Neural crest cell (in vitro differentiated cells): ENCODE results near the gene WNK3. TPM values are rescaled to one million over a fixed set of nuclear protein-coding genes. Genes with fewer than 3 reads are reported as not detected.

Source experiments
- DNase-seq: peaks from one replicate; pipeline ENCODE4 v3.0.0; 2021; ENCODE audit warnings: low read depth, mixed read lengths, low spot score
- H3K27ac Mint-ChIP-seq: one replicate; pipeline ENCODE4 v1.8.0; 2021; ENCODE audit warnings: mild to moderate bottlenecking, mixed read lengths; ENCODE audit not compliant: unreplicated experiment
- H3K27me3 Mint-ChIP-seq: 2 replicates; pipeline ENCODE4 v1.8.0; 2021; ENCODE audit warnings: low read depth, mild to moderate bottlenecking, mixed read lengths
- H3K36me3 Mint-ChIP-seq: 2 replicates; pipeline ENCODE4 v1.8.0; 2021; ENCODE audit warnings: low read depth, mild to moderate bottlenecking, mixed read lengths
- H3K4me1 Mint-ChIP-seq: 2 replicates; pipeline ENCODE4 v1.8.0; 2021; ENCODE audit warnings: mixed read lengths
- H3K4me3 Mint-ChIP-seq: one replicate; pipeline ENCODE4 v1.8.0; 2021; ENCODE audit warnings: mild to moderate bottlenecking, mixed read lengths
- H3K9me3 Mint-ChIP-seq: 2 replicates; pipeline ENCODE4 v1.8.0; 2021; ENCODE audit warnings: mixed read lengths
- CTCF ChIP-seq: fragments of 200-600 bp; sonication (generic); conservative IDR thresholded peaks from 2 replicates; pipeline ENCODE4 v1.5.0; 2021; ENCODE audit warnings: antibody characterized with exemption, mild to moderate bottlenecking
- total RNA-seq: library from RNA; stranded (reverse); gene quantifications from 2 replicates; pipeline ENCODE4 v1.2.1, GENCODE V29; 2021

The WNK3 gene
- total RNA-seq, 1 donor from 2014 or later: 29.3 TPM

- Mint-ChIP-seq H3K9me3 (peaks cover 4% of the 10 kb centered on the region), H3K27me3 (no peaks in the 10 kb centered on the region), H3K4me3 (no peak overlapping the region), H3K4me1 (no peaks in the 10 kb centered on the region), H3K27ac (no peak overlapping the region), H3K36me3 (peaks cover 19% of the 10 kb centered on the region)
- no peak for DNase-seq
- no peak for TF ChIP-seq CTCF
Measured at GRCh38 chrX:54237014-54237413, 120.8 kb downstream of the WNK3 start.

GRCh38 chrX:54230435-54231148, 127.3 kb downstream of the WNK3 start:
- H3K36me3 Mint-ChIP-seq: peaks cover 8% of the 10 kb centered on the region
- no peak overlapping the region for H3K4me3 Mint-ChIP-seq
- no peak for TF ChIP-seq CTCF
- no peak overlapping the region for H3K27ac Mint-ChIP-seq
- peaks cover 6% of the 10 kb centered on the region for H3K9me3 Mint-ChIP-seq
- DNase-seq: no peak
- no peaks in the 10 kb centered on the region for H3K4me1 Mint-ChIP-seq
- H3K27me3 Mint-ChIP-seq: no peaks in the 10 kb centered on the region

- TF ChIP-seq CTCF: no peak
- Mint-ChIP-seq H3K4me3 (no peak overlapping the region), H3K36me3 (peaks cover 3% of the 10 kb centered on the region), H3K4me1 (no peaks in the 10 kb centered on the region), H3K27ac (no peak overlapping the region), H3K9me3 (peaks cover 6% of the 10 kb centered on the region), H3K27me3 (no peaks in the 10 kb centered on the region)
- DNase-seq: no peak
Measured at GRCh38 chrX:54223581-54223980, 134.3 kb downstream of the WNK3 start.

- Mint-ChIP-seq H3K9me3 (no peaks in the 10 kb centered on the region), H3K27ac (no peak overlapping the region)
- no peak for DNase-seq
Measured at GRCh38 chrX:54213603-54214002, 144.2 kb downstream of the WNK3 start.

GRCh38 chrX:54208531-54208930, 149.3 kb downstream of the WNK3 start:
- Mint-ChIP-seq H3K27ac (no peak overlapping the region), H3K27me3 (no peaks in the 10 kb centered on the region), H3K4me1 (no peaks in the 10 kb centered on the region), H3K9me3 (peaks cover 2% of the 10 kb centered on the region), H3K4me3 (no peak overlapping the region), H3K36me3 (no peaks in the 10 kb centered on the region)
- no peak for DNase-seq
- TF ChIP-seq CTCF: no peak

More at GRCh38 chrX:54213603-54214002, 144.2 kb downstream of the WNK3 start:
- no peak overlapping the region for H3K4me3 Mint-ChIP-seq
- H3K27me3 Mint-ChIP-seq: no peaks in the 10 kb centered on the region
- H3K4me1 Mint-ChIP-seq: no peaks in the 10 kb centered on the region
- peaks cover 8% of the 10 kb centered on the region for H3K36me3 Mint-ChIP-seq
- TF ChIP-seq CTCF: no peak
